ENCODE results near the gene HOXA6. TPM values are rescaled to one million over a fixed set of nuclear protein-coding genes. Genes with fewer than 3 reads are reported as not detected.

The HOXA6 gene
- total RNA-seq, 1 experiment from 2014 or later, result 12.7 TPM

DNA sequence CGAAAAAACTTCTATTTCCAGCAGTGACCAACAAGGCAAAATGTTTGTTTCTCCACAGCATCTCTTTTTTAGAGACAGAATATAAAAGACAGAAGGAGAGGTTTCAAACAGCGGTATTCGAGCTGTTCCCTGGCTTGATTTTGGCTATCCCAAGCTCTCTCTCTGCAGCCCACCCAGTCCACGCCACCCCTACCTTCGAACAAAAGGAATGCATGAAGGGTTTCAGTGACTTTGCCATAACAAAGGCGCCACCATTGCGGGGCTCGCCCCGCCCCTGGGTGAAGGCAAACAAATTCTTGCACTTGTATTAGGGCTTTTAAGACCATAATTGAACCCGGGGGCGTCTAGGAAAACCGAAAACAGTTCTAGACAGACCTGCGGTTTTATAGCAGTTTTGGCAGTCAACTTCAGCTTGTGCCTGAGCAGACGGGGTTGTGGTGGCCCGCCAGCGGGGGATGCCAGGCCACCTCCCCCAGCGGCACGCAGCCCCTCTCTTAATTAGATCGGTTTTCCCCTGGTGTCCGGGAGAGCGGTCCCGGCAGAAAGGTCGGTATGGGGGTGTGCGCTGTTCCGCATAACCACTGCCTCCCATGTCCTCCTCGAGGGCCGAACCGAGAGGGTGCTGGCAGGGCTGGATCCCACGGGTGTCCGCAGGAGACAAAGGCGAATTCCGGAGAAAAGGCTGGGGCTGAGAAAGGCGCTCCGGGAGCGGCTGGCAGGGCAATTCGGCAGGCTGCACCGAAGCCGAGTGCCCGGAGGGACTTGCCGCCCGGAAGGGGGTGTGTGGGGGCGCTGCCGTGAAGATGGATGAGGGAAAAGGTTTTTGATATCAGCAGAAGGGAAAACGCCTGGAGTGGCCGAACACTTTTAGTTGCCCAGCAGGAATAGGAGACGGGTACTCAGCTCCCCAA, 40.2 kb upstream of the HOXA6 start:
- RAD21 ChIA-PET (ENCODE audit: low non-redundant PET in 1 of 2, low total read pairs in 2 of 2, uncharacterized antibody in 2 of 2, unreplicated experiment in 2 of 2), result no interaction called here
- DNase-seq (ENCODE audit: low read depth, low spot score) (no peak), ATAC-seq (no peak)
- H3K9me2 ChIP-seq (ENCODE audit: insufficient read depth), result no peaks in the 10 kb centered on the region
- no peak overlapping the region for H2AFZ ChIP-seq (ENCODE audit: low read depth, low read length, poor library complexity, severe bottlenecking)
- H3K4me3 ChIP-seq (replicated peaks in 1 of 2; ENCODE audit: low read depth in 1 of 2, low read length in 2 of 2), result no peak overlapping the region
- TF ChIP-seq CBX3 (IDR thresholded peaks at IDR 0.05; ENCODE audit: low read depth) (no peak), EZH2phosphoT487 (IDR thresholded peaks at IDR 0.05; ENCODE audit: borderline replicate concordance) (no peak), SRF (IDR thresholded peaks at IDR 0.05; ENCODE audit: low read depth) (no peak), POLR2AphosphoS5 (IDR thresholded peaks at IDR 0.05; ENCODE audit: low read depth, low read length) (no peak), ZFX (IDR thresholded peaks at IDR 0.05) (no peak), TCF7L2 (IDR thresholded peaks at IDR 0.05; ENCODE audit: borderline replicate concordance, extremely low read depth, insufficient read depth, insufficient read length) (no peak), EGR1 (IDR thresholded peaks at IDR 0.05; ENCODE audit: low read depth) (no peak), RAD21 (IDR thresholded peaks at IDR 0.05; ENCODE audit: low read depth) (no peak), YY1 (IDR thresholded peaks at IDR 0.05; ENCODE audit: extremely low read depth, insufficient replicate concordance, low read depth, low read length) (no peak)
- TF ChIP-seq, protein P1, sequence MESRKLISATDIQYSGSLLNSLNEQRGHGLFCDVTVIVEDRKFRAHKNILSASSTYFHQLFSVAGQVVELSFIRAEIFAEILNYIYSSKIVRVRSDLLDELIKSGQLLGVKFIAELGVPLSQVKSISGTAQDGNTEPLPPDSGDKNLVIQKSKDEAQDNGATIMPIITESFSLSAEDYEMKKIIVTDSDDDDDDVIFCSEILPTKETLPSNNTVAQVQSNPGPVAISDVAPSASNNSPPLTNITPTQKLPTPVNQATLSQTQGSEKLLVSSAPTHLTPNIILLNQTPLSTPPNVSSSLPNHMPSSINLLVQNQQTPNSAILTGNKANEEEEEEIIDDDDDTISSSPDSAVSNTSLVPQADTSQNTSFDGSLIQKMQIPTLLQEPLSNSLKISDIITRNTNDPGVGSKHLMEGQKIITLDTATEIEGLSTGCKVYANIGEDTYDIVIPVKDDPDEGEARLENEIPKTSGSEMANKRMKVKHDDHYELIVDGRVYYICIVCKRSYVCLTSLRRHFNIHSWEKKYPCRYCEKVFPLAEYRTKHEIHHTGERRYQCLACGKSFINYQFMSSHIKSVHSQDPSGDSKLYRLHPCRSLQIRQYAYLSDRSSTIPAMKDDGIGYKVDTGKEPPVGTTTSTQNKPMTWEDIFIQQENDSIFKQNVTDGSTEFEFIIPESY (IDR thresholded peaks at IDR 0.05; ENCODE audit: extremely low read depth, insufficient replicate concordance, low read length), result no peak
- CTCF ChIA-PET, result interaction anchor here (2.2 kb wide), 1 partner anchor 8 kb away, joined by 8 read pairs; no protein-coding TSS in a partner anchor
- H3K9me3 ChIP-seq (ENCODE audit: control insufficient read depth in 1 of 2, insufficient read depth in 1 of 2, low read depth in 1 of 2, low read length in 2 of 2), result no peaks in the 10 kb centered on the region
- no peak overlapping the region for H3K27ac ChIP-seq (ENCODE audit: low read depth, low read length)
- intact Hi-C loops (cut with micrococcal nuclease), result no loop called here
- no peaks in the 10 kb centered on the region for H3K36me3 ChIP-seq (ENCODE audit: control insufficient read depth in 1 of 2, insufficient read depth in 2 of 2, low read length in 2 of 2)
- H3K4me1 ChIP-seq (ENCODE audit: control insufficient read depth in 1 of 2, insufficient read depth in 2 of 2, low read length in 2 of 2), result peaks cover 13 to 23% of the 10 kb centered on the region in 2 experiments
- H3K4me2 ChIP-seq (ENCODE audit: low read length), result no peak overlapping the region
- H3K79me2 ChIP-seq (ENCODE audit: insufficient read depth, low read length), result peaks cover 19% of the 10 kb centered on the region; the same call in 1 of the 2 replicates
- BruUV-seq (replicated peaks), result no TSS peak
- POLR2A ChIA-PET, result interaction anchor here (1.1 kb wide), 1 partner anchor 16 kb away, joined by 3 read pairs; no protein-coding TSS in a partner anchor
- H4K20me1 ChIP-seq (ENCODE audit: insufficient read depth), result no peaks in the 10 kb centered on the region
- H3K27me3 ChIP-seq (ENCODE audit: insufficient read depth, low read length), result no peaks in the 10 kb centered on the region
- H3K9ac ChIP-seq (ENCODE audit: low read length), result no peak overlapping the region

Data from HCT116 (cell line).